ENCODE data around the gene CEP41. TPM values are rescaled to one million over a fixed set of nuclear protein-coding genes. Genes with fewer than 3 reads are reported as not detected.
"Not testable (repeated sequence)": the region's sequence is repeated elsewhere in the genome, so short reads cannot be mapped to it uniquely, and the experiment has no call there.

CEP41 gene
- total RNA-seq, 4 donors from 2014 or later = 4.4 to 9.6 (median 5.3) TPM

- no peak for DNase-seq (ENCODE audit: low spot score in 2 of 2)
- 82 to 83% methylated on average over 2 of the region's 2 CpGs for WGBS, 2 donors
- no peak overlapping the region for H3K27ac ChIP-seq
- H3K27me3 ChIP-seq = no peaks in the 10 kb centered on the region
- TF ChIP-seq EP300 (IDR thresholded peaks at IDR 0.05) = no peak
- TF ChIP-seq POLR2A (IDR thresholded peaks at IDR 0.05) = no peak
- no peak for TF ChIP-seq CTCF (IDR thresholded peaks at IDR 0.05)
- peaks cover 0 to 22% (median 6%) of the 10 kb centered on the region in 4 donors for H3K9me3 ChIP-seq
- H3K4me1 ChIP-seq = no peaks in the 10 kb centered on the region
- H3K4me3 ChIP-seq = no peak overlapping the region
- no peaks in the 10 kb centered on the region for H3K36me3 ChIP-seq
These were observed 17.4 kb upstream of the CEP41 start for GRCh38 chr7:130458257-130458656.

- Histone ChIP-seq H3K27me3 (no peaks in the 10 kb centered on the region), H3K4me3 (no peak overlapping the region), H3K27ac (no peak overlapping the region), H3K9me3 (peaks cover 0 to 20% (median 6%) of the 10 kb centered on the region in 4 donors), H3K4me1 (no peaks in the 10 kb centered on the region), H3K36me3 (no peaks in the 10 kb centered on the region)
- no peak for DNase-seq (ENCODE audit: low spot score in 2 of 2)
- WGBS, 2 donors = 75 to 83% methylated on average over 2 of the region's 2 CpGs
- no peak for TF ChIP-seq CTCF (IDR thresholded peaks at IDR 0.05)
- no peak for TF ChIP-seq EP300 (IDR thresholded peaks at IDR 0.05)
- TF ChIP-seq POLR2A (IDR thresholded peaks at IDR 0.05) = no peak
These were observed 14.1 kb upstream of the CEP41 start for GRCh38 chr7:130454959-130455358.

- Histone ChIP-seq H3K4me1 (no peaks in the 10 kb centered on the region), H3K36me3 (no peaks in the 10 kb centered on the region), H3K27me3 (no peaks in the 10 kb centered on the region), H3K4me3 (no peak overlapping the region), H3K27ac (no peak overlapping the region), H3K9me3 (peaks cover 0 to 4% (median 1%) of the 10 kb centered on the region in 4 donors)
- TF ChIP-seq CTCF (IDR thresholded peaks at IDR 0.05) (no peak), EP300 (IDR thresholded peaks at IDR 0.05) (no peak), POLR2A (IDR thresholded peaks at IDR 0.05) (no peak)
- DNase-seq (ENCODE audit: low spot score in 2 of 2) = no peak
- WGBS, 2 donors = 68 to 73% methylated on average over 3 of the region's 3 CpGs
These were observed 12.1 kb upstream of the CEP41 start for GRCh38 chr7:130452951-130453350.

GRCh38 chr7:130451344-130451743, 10.5 kb upstream of the CEP41 start:
- 91 to 94% methylated on average over 3 of the region's 3 CpGs for WGBS, 2 donors
- H3K36me3 ChIP-seq; H3K27ac ChIP-seq; DNase-seq (ENCODE audit: low spot score in 2 of 2); H3K4me1 ChIP-seq; H3K27me3 ChIP-seq; H3K4me3 ChIP-seq: not testable (repeated sequence)
- H3K9me3 ChIP-seq = peaks cover 0 to 10% (median 2%) of the 10 kb centered on the region in 4 donors

- H3K9me3 ChIP-seq = peaks cover 0 to 10% (median 2%) of the 10 kb centered on the region in 4 donors
These were observed 5.4 kb upstream of the CEP41 start for GRCh38 chr7:130446259-130446658.

More at GRCh38 chr7:130446259-130446658, 5.4 kb upstream of the CEP41 start:
- Histone ChIP-seq H3K27me3 (no peaks in the 10 kb centered on the region), H3K4me3 (no peak overlapping the region), H3K36me3 (no peaks in the 10 kb centered on the region), H3K27ac (no peak overlapping the region), H3K4me1 (peaks cover 0 to 17% (median 4%) of the 10 kb centered on the region in 4 donors)
- TF ChIP-seq CTCF (IDR thresholded peaks at IDR 0.05) (no peak), POLR2A (IDR thresholded peaks at IDR 0.05) (no peak), EP300 (IDR thresholded peaks at IDR 0.05) (no peak)
- DNase-seq (ENCODE audit: low spot score in 2 of 2) = no peak
- 88 to 94% methylated on average over 3 of the region's 3 CpGs for WGBS, 2 donors
